Aorta (tissue), 5 donors: Measurements from ENCODE around the gene IL6R. TPM values are rescaled to one million over a fixed set of nuclear protein-coding genes. Genes with fewer than 3 reads are reported as not detected.
"Not testable (repeated sequence)": the region's sequence is repeated elsewhere in the genome, so short reads cannot be mapped to it uniquely, and the experiment has no call there.

ENCODE experiments used
- ATAC-seq: fragments of 200-7000 bp; cut with Tn5 transposase; one replicate; pipeline ENCODE4 v1.9.1; 2022; ENCODE audit warnings: moderate library complexity; ENCODE audit not compliant: low FRiP score
- DNase-seq, 2 donors: peaks; one replicate each; pipeline ENCODE4 v3.0.0-alpha.2; 2020
- H3K27ac ChIP-seq, 2 donors: one replicate each; pipeline ENCODE4 v1.5.1; 2013; ENCODE audit warnings: low read length in 2 of 2, mild to moderate bottlenecking in 2 of 2, moderate library complexity in 2 of 2, control low read depth in 1 of 2, inconsistent platforms in 1 of 2, low read depth in 1 of 2
- H3K27me3 ChIP-seq, 2 donors: one replicate each; pipeline ENCODE4 v1.6.1; 2013; ENCODE audit warnings: control low read depth in 1 of 2, low read length in 1 of 2, mild to moderate bottlenecking in 1 of 2, moderate library complexity in 1 of 2; ENCODE audit not compliant: insufficient read depth in 2 of 2, control insufficient read depth in 1 of 2
- H3K36me3 ChIP-seq, 2 donors: one replicate each; pipeline ENCODE4 v1.6.1; 2013; ENCODE audit warnings: control low read depth in 1 of 2, low read length in 1 of 2, mild to moderate bottlenecking in 1 of 2; ENCODE audit not compliant: insufficient read depth in 2 of 2, control insufficient read depth in 1 of 2
- H3K4me1 ChIP-seq, 2 donors: one replicate each; pipeline ENCODE4 v1.6.1; 2013; ENCODE audit warnings: low read length in 2 of 2, control low read depth in 1 of 2, mild to moderate bottlenecking in 1 of 2, moderate library complexity in 1 of 2; ENCODE audit not compliant: insufficient read depth in 2 of 2, control insufficient read depth in 1 of 2
- H3K4me3 ChIP-seq, 2 donors: one replicate each; pipeline ENCODE4 v1.5.1; 2013; ENCODE audit warnings: low read length in 2 of 2, control low read depth in 1 of 2, mild to moderate bottlenecking in 1 of 2
- H3K9me3 ChIP-seq: one replicate; pipeline ENCODE4 v1.6.1; 2013; ENCODE audit warnings: mild to moderate bottlenecking, low read length; ENCODE audit not compliant: control insufficient read depth
- WGBS, 2 donors: extraction: QIAGEN DNeasy Blood & Tissue Kit; methylation state at CpG; one replicate each; pipeline ENCODE4 v1.1.7; 2013; 5-methylcytosine and 5-hydroxymethylcytosine counted together
- intact Hi-C, 2 donors: fragments of 100-400 bp; cut with DNase I; formaldehyde crosslinking; loops; one replicate each; pipeline versions ENCODE4 v1.14.2 to v1.15.0; 2022
- polyA plus RNA-seq, 2 donors: library from polyadenylated mRNA; stranded (reverse); fragments of 200-250 nt; gene quantifications; one replicate each; pipeline ENCODE4 v1.2.3, GENCODE V29; 2013
- total RNA-seq, 2 donors: library from RNA; stranded (reverse); fragmentation: NEBNext Ultra II Directional; extraction: Animal tissue kit (Norgen Biotek cat#: 25700); gene quantifications; one replicate each; pipeline ENCODE4 v1.2.1, GENCODE V29; 2021
- donor health status: healthy with polysubstance abuse.
- donor health status: Bipolar disorder and iron deficiency.
- donor health status: DM: no; HTN: no; CAD: no.
- donor health status: DM: no; HTN: no; CAD: no.
- donor health status: DM: yes; HTN: yes; CAD: no.

The IL6R gene
- total and polyA plus RNA-seq, 4 donors: 3.6 to 18.2 (median 11.6) TPM

- Histone ChIP-seq H3K36me3 (no peaks in the 10 kb centered on the region), H3K27me3 (no peaks in the 10 kb centered on the region), H3K27ac (no peak overlapping the region), H3K4me3 (no peak overlapping the region), H3K9me3 (no peaks in the 10 kb centered on the region), H3K4me1 (no peaks in the 10 kb centered on the region)
- 60 to 68% methylated on average over 7 of the region's 7 CpGs for WGBS, 2 donors
- no peak for ATAC-seq
- no peak for DNase-seq
- intact Hi-C loops: no loop called here
These were observed 80.9 kb downstream of the IL6R start for GRCh38 chr1:154485910-154486496.

- H3K9me3 ChIP-seq, DNase-seq, H3K27ac ChIP-seq, H3K4me3 ChIP-seq, H3K27me3 ChIP-seq, H3K36me3 ChIP-seq, H3K4me1 ChIP-seq, intact Hi-C loops, ATAC-seq: not testable (repeated sequence)
- 78 to 80% methylated on average over 5 of the region's 5 CpGs for WGBS, 2 donors
These were observed 81.6 kb downstream of the IL6R start for GRCh38 chr1:154486756-154487155.

DNA sequence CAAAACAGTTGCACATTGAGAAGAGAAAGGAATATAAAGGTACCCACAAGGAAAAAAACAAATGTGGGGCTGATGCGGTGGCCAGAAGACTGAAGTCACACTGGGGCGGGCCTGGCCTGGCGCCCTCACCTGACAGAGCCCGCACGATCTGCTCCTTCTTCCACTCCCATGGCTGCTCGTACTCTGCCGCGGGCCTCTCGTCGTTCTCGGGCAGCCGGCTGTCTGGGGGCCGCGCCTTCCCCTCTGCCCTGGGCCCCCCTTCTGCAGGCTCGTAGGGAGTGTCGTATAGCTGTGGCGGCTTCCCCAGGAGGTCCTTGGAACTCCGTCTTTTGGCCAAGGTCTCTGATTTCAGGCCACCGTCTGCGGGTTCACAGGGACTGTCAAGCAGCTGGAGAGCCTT lies 83.8 kb downstream of the IL6R start:
- 32 to 46% methylated on average over 20 of the region's 20 CpGs for WGBS, 2 donors
- Histone ChIP-seq H3K36me3 (no peaks in the 10 kb centered on the region), H3K27ac (no peak overlapping the region), H3K4me3 (no peak overlapping the region), H3K27me3 (no peaks in the 10 kb centered on the region), H3K4me1 (no peaks in the 10 kb centered on the region), H3K9me3 (no peaks in the 10 kb centered on the region)
- intact Hi-C loops: no loop called here
- DNase-seq: no peak
- ATAC-seq: no peak

DNA sequence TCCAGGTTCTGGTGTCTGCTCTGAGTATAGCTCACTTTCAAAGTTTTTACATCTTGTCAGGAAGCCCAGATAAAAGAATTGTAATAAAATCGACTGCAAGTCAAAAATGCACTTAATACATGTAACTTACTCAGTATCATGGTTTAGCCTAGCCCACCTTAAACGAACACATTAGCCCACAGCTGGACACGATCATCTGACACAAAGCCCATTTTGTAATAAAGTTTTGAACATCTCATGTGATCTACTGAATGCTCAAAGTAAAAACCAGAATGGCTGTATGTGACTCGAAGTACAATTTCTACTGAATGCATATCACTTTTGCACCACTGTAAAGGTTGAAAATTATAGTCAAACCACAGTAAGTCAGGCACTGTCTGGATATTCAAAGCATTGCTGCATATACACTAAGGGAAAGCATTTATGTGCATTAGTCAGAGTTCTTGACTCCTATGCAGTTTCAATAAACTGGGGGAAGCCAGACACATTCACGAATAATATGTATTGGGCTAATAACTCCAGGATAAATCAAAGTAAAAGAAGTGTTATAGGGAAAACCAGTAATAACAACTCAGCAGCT lies 84.6 kb downstream of the IL6R start:
- Histone ChIP-seq H3K9me3 (no peaks in the 10 kb centered on the region), H3K4me3 (no peak overlapping the region), H3K4me1 (no peaks in the 10 kb centered on the region), H3K27me3 (no peaks in the 10 kb centered on the region), H3K36me3 (no peaks in the 10 kb centered on the region), H3K27ac (no peak overlapping the region)
- DNase-seq (no peak), ATAC-seq (no peak)
- WGBS, 2 donors: 69 to 72% methylated on average over 5 of the region's 5 CpGs
- intact Hi-C loops: no loop called here

DNA sequence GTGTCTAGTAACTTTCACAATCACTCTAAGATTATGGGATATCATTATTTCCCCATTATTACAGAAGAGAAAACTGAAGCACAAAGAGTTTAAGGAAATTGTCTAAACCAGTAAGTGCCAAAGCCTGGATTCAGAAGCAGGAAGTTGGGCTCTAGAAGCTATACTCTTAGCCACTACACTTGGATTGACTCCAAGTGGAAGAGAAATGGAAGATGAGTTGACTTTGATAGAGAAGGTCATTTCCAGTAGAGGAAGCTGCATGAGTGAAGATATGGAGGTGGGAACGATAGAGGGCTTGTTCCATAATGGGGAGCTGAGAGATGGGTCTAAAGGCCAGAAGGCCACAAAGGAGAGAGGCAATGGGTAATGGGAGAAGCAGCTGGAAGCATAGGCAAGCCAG lies 85.2 kb downstream of the IL6R start:
- intact Hi-C loops: no loop called here
- no peaks in the 10 kb centered on the region for H3K27me3 ChIP-seq
- no peak overlapping the region for H3K27ac ChIP-seq
- DNase-seq (no peak), ATAC-seq (no peak)
- H3K9me3 ChIP-seq: no peaks in the 10 kb centered on the region
- H3K36me3 ChIP-seq: no peaks in the 10 kb centered on the region
- H3K4me1 ChIP-seq: no peaks in the 10 kb centered on the region
- no peak overlapping the region for H3K4me3 ChIP-seq
- 78 to 83% methylated on average over 1 of the region's 1 CpG for WGBS, 2 donors

GRCh38 chr1:154492115-154492514 lies 87.0 kb downstream of the IL6R start:
- Histone ChIP-seq H3K4me1 (no peaks in the 10 kb centered on the region), H3K27me3 (no peaks in the 10 kb centered on the region), H3K4me3 (no peak overlapping the region), H3K9me3 (no peaks in the 10 kb centered on the region), H3K27ac (no peak overlapping the region), H3K36me3 (no peaks in the 10 kb centered on the region)
- WGBS, 2 donors: 77 to 86% methylated on average over 4 of the region's 4 CpGs
- DNase-seq: no peak
- no peak for ATAC-seq
- intact Hi-C loops: no loop called here

- ATAC-seq (peak; percentile 71), DNase-seq (peak in 1 of 2 donors; percentile 57)
- Histone ChIP-seq H3K4me3 (no peak overlapping the region), H3K4me1 (no peaks in the 10 kb centered on the region), H3K9me3 (no peaks in the 10 kb centered on the region), H3K27ac (no peak overlapping the region), H3K36me3 (no peaks in the 10 kb centered on the region), H3K27me3 (no peaks in the 10 kb centered on the region)
- WGBS, 2 donors: 38 to 39% methylated on average over 8 of the region's 8 CpGs
- intact Hi-C loops: no loop called here
These were observed 88.1 kb downstream of the IL6R start for GRCh38 chr1:154493276-154493675.

DNA sequence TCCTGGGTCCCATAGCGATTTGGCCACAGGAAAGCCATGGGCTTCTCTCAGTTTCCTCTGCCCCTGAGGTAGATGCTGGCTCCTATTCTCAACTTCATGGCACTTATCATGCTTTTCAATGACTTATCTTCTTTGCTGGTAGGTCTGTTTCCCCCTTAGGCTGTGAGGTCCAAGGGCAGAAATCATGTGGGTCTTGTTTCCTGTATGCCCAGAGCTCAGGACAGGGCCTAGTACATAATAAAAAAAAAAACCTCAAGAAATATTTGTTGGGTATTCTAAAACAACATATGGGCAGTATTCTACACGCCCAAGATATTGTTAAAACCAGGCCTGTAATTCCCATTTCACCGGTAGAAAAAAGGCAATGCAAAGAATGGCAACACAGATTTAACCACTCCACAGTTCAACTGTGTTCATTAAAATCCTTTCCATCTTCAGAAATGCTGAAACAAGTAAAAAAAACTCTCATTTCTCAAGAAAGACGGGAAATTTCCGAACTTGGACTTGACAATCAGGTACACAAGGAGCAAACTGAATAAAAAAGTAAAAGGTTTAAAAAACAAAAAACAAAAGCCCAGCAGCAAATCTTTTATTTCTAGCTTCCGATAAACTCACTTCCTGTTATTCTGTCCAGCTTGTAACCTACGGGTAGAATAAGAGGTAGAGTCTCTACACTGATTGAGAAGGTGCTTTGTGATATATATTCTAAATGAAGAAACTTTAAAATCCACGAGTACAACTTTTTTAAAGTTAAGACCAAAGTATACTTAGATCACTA lies 90.5 kb downstream of the IL6R start:
- H3K9me3 ChIP-seq: no peaks in the 10 kb centered on the region
- intact Hi-C loops: no loop called here
- no peak overlapping the region for H3K27ac ChIP-seq
- H3K27me3 ChIP-seq: peaks cover 0 to 3% of the 10 kb centered on the region in 2 donors
- no peaks in the 10 kb centered on the region for H3K4me1 ChIP-seq
- no peaks in the 10 kb centered on the region for H3K36me3 ChIP-seq
- WGBS, 2 donors: 72 to 74% methylated on average over 8 of the region's 8 CpGs
- H3K4me3 ChIP-seq: no peak overlapping the region
- ATAC-seq (no peak), DNase-seq (no peak)

GRCh38 chr1:154496383-154496782 lies 91.2 kb downstream of the IL6R start:
- DNase-seq (no peak), ATAC-seq (no peak)
- 49 to 55% methylated on average over 5 of the region's 5 CpGs for WGBS, 2 donors
- H3K27me3 ChIP-seq: peaks cover 0 to 6% of the 10 kb centered on the region in 2 donors
- H3K4me1 ChIP-seq: no peaks in the 10 kb centered on the region
- H3K27ac ChIP-seq: no peak overlapping the region
- H3K4me3 ChIP-seq: no peak overlapping the region
- no peaks in the 10 kb centered on the region for H3K36me3 ChIP-seq
- intact Hi-C loops: no loop called here
- no peaks in the 10 kb centered on the region for H3K9me3 ChIP-seq
